Activated naive CD8-positive, alpha-beta T cell treated with anti-CD3 and anti-CD28 coated beads, Interleukin-2, amount 50 U/mL, for 16 hours (primary cell): ENCODE measurements around the gene MYL2.

Experiments used
- DNase-seq: peaks from one replicate; pipeline ENCODE4 v3.0.0-alpha.2; 2020; ENCODE audit warnings: low read depth, low spot score

MYL2 gene

GRCh38 chr12:110896559-110896958 lies 23.8 kb downstream of the MYL2 start:
- no peak for DNase-seq

- DNase-seq = no peak
Measured at GRCh38 chr12:110893956-110894355, 26.4 kb downstream of the MYL2 start.

GRCh38 chr12:110889361-110889760 lies 31.0 kb downstream of the MYL2 start:
- no peak for DNase-seq

- no peak for DNase-seq
Measured at GRCh38 chr12:110888256-110888991, 32.0 kb downstream of the MYL2 start.

GRCh38 chr12:110885152-110885840 lies 35.1 kb downstream of the MYL2 start:
- no peak for DNase-seq

GRCh38 chr12:110883251-110883650 lies 37.1 kb downstream of the MYL2 start:
- DNase-seq = no peak

GRCh38 chr12:110880651-110881050 lies 39.7 kb downstream of the MYL2 start:
- no peak for DNase-seq

GRCh38 chr12:110874781-110875180 lies 45.6 kb downstream of the MYL2 start:
- no peak for DNase-seq

- DNase-seq = no peak
Measured at GRCh38 chr12:110874351-110874750, 46.0 kb downstream of the MYL2 start.

- DNase-seq = no peak
Measured at GRCh38 chr12:110872100-110872499, 48.3 kb downstream of the MYL2 start.

- no peak for DNase-seq
Measured at GRCh38 chr12:110869803-110870202, 50.6 kb downstream of the MYL2 start.

GRCh38 chr12:110869026-110869425 lies 51.4 kb downstream of the MYL2 start:
- DNase-seq = no peak

- DNase-seq = no peak
Measured at GRCh38 chr12:110865521-110865920, 54.9 kb downstream of the MYL2 start.

- no peak for DNase-seq
Measured at GRCh38 chr12:110863161-110863560, 57.2 kb downstream of the MYL2 start.

- DNase-seq = no peak
Measured at GRCh38 chr12:110862329-110862728, 58.0 kb downstream of the MYL2 start.

- DNase-seq = no peak
Measured at GRCh38 chr12:110861729-110862128, 58.6 kb downstream of the MYL2 start.
